LoVo (cell line): ENCODE results near the gene POU2F1.
A peak's percentile ranks its signal among the peaks of the same experiment; 100 is the strongest.
"Not testable (repeated sequence)": the region's sequence is repeated elsewhere in the genome, so short reads cannot be mapped to it uniquely, and the experiment has no call there.

Source experiments
- DNase-seq: peaks from one replicate; pipeline ENCODE4 v3.0.0-alpha.2; 2016; ENCODE audit warnings: low spot score

POU2F1 gene

DNA sequence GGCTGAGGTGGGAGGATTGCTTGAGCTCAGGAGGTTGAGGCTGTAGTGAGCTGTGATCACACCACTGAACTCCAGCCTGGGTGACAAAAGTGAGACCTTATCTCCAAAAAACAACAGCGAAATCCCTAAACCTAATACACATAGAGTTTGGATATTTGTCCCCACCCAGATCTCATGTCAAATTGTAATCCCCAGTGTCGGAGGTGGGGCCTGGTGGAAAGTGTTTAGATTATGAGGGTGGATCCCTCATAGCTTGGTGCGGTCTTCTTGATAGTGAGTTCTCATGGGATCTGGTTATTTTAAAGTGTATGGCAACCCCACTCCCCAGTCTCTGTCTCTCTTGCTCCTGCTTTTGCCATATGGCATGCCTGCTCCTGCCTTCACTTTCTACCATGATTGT, 94.0 kb downstream of the POU2F1 start:
- DNase-seq = no peak

DNA sequence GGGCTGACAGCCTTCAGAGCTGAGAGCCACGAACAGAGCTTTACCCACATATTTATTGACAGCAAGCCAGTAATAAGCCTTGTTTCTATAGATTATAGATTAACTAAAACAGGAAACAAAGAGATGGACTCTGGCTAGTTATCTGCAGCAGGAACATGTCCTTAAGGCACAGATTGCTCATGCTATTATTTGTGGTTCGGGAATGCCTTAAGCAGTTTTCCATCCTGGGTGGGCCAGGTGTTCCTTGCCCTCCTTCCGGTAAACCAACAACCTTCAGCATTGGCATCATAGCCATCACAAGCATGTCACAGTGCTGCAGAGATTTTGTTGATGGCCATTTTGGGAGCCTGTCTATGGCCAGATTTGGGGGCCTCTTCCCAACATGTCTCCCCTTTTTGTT, 96.8 kb downstream of the POU2F1 start:
- DNase-seq = no peak

DNA sequence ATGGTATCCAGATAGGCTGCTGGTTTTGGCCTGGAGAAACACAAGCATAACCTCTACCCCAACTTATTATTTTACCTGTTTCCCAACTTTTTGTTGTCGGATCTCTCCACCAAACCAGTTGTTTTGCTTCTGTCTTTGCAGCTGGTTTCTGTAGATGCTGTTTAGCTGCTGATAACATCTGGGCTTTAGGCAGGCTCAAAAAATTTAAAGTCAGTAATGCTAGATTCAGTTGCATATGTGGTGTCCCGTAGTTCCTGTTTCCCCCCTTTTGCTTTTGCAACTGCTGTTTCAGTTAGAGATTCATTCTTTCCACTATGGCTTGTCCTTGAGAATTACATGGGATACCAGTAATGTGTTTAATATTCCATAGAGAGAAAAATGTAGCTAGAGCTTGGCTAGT, 98.5 kb downstream of the POU2F1 start:
- not testable (repeated sequence) for DNase-seq

DNA sequence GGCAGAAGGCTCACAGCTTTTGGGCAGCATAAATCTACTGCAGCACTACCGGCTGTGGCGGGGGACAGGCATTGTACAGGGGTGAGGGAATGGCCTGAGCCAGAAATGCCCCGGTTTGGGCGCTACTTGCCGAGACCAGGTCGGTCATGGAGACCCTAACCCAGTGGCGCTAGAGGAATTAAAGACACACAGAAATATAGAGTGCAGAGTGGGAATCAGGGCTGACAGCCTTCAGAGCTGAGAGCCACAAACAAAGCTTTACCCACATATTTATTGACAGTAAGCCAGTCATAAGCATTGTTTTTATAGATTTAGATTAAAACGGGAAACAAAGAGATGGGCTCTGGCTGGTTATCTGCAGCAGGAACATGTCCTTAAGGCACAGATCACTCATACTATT, 101.8 kb downstream of the POU2F1 start:
- no peak for DNase-seq

DNA sequence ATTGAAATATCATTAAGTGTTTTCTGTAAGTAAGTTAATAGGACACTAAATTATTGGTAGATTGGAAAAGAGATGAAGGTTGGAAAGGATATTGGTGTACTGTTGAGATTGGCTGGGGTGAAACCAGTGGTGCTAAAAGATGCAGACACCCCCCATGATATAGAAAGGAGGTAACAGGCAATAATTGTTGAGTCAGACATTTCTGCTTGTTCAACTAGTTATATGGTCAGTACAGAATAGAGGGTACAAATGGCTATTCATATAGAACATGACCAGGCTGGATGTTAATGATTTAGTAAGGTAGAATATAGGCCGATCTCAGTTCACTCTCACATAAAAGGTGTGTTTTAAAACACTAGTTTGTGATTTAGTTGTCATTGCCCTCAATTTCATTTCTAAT, 104.5 kb downstream of the POU2F1 start:
- no peak for DNase-seq

DNA sequence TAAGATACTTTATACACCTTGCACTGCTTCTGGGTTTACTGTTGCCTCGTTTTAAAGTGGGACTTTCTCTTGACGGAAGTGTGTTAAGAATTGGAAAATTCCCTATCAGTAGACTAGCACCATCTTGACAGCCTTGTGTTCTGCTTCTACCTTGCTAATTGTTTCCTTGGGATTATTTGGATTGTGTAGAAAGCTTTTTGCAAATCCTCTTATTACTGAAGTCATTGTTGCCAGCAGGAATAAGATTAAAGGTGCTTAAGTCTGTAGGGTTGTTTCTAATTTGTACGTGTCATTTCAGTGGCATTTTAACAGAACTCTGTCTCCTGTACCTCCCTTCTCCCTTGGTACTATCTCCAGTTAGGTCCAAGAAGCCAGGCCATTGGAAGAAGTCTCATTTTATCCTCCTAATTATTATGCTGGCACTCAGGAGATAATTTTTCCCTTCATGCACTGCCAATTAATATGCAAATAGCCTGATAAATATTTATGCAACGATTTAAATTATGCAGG, 107.7 kb downstream of the POU2F1 start:
- DNase-seq = no peak

DNA sequence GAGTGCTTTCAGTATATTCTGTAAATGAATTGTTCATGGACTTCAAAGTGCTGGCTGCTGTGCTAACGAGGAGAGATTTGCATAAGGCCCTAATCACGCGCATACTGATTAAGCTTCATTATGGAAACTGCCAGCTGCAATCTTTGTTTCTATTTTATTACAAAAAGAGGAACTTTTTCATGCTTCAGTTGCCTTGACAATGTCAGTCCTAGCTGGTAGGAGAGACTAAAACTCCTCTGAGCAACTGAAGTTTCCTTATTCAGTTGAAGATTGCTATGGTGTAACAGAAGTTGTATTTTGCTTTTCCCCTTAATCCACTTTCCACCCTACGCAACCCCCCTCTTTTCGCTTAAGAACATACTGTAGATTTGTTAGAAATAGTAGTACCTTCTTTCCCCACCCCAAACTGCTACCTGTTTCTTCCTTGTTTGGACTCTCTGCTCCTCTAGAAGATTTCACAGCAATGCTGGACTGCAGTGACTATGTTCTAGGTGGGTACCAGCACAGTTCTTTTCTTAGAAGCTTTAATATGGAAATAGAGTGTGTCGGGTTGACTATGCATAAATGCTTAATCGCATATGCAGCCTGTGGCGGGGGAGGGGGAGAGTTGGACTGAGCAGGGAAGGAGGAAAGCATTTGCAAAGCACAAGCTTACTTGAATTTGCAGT, 108.3 kb downstream of the POU2F1 start:
- DNase-seq = no peak

DNA sequence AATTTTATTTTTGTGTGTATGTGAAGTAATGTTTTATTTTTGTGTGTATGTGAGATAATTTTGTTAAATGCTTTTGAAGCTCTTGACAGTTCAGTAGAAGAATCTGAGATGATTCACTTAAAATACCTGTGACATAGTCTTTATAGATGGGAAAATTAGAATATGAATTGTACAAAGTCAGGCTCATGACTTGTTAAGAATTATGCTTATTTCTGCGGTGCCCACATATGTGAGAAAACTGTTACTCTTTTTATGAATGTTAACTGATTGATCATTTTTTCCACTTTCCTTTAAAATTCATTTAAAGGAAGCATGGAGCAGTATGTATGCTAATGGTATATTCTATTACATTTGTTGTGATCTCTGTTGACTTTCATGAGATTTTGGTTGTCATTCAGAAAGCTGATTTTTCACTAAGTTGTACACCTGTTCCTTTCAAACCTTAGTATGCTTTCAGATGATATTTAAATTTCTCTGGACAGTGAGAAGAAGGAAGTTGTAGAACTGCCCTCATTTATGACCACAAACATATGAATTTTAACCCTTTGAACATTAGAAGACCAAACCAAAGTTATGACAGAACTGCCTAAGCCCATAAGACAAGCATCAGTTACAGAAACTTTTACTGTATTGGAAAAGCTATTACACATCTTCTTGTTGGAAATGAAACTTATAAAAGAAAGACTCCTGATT, 110.1 kb downstream of the POU2F1 start:
- DNase-seq = no peak

DNA sequence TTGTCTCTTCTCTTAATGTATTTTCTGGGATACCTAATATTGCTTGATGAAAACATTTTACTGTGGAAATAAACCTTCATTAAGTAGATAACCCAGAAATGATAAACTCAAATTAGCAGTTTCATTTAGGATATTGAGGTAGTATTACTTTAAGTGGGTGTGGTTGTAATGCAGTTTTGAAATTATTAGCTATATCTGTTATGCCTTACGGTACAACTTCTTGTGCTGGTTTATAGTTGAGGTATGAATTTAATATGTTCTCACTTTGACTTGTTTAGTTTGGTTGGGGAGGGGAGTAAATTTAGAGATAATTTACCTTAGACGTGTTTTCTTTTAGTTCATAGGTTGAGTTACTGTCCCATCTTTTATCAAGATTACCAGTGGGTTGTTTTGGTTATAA, 111.0 kb downstream of the POU2F1 start:
- DNase-seq = no peak

DNA sequence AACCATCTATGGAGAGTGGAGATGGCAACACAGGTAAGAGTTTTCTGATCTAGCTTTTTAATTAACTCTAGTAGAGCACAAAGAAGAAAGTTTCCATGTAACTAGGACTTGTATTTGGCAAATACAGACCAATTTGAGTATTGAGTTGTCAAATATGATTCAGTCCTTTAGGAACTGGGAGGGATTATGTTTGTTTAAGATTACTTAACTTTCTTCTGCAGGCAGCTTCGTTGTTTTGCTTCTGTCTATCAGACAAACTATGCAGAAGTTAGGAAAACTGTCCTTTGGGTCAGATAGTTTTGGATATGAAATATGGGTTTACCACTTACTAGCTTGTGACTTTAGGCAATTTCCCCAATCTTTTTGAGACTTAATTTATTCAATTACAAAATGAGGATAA, 111.8 kb downstream of the POU2F1 start:
- no peak for DNase-seq

DNA sequence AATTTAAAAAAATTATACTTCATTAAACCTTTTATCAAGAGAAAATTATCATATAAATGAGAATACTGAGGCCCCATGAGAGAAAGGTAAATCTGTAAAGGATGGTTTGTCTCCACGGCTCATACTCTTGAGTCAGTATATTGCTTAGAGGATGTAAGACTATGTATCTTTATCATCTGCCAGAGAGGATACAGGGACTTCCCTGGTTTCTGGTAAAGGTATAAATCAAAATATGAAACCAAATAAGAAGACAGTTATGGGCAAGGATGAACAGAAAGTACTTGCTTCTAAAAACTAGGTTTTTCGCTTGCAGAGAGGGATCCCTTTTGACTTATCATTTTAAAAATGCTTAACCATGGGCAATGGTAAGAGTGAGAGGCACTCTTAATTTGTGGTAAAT, 112.4 kb downstream of the POU2F1 start:
- no peak for DNase-seq

DNA sequence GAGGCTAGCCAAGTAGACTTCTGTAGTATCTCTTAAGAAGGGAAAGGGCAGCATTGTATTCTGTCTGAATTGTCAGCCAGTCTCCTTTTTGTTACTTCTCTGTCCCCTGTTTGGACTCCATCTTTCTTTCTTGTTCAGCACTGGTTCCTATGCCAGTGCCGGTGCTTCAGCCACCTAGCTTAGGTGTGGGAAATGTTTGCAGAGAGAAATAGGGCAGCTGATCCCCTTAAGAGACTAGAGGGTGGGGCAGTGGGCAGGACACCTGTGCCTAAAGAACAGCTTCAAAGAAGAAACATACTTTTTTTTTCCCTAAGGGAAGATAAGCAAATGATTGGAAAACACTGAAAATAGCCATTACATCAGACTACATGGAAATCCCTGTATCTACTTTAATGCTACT, 113.0 kb downstream of the POU2F1 start:
- no peak for DNase-seq

DNA sequence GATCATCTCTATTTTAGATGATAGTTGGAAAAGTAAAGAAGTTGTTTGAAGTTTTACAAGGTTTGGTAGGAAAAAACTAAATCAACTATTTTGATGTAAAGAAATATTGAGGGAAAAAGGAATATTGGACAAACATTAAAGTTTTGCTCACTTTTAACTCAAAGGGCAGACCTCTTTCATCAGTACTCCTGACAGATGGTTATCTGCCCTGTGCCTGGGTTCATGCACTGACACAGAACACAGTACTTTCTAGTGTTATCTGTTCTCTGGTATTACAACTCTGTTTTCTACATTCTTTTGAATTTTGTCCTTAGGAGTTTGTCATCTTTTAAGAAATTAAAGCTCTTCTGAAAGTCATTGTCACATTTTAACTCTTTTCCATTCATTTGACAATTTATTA, 118.7 kb downstream of the POU2F1 start:
- DNase-seq = no peak

DNA sequence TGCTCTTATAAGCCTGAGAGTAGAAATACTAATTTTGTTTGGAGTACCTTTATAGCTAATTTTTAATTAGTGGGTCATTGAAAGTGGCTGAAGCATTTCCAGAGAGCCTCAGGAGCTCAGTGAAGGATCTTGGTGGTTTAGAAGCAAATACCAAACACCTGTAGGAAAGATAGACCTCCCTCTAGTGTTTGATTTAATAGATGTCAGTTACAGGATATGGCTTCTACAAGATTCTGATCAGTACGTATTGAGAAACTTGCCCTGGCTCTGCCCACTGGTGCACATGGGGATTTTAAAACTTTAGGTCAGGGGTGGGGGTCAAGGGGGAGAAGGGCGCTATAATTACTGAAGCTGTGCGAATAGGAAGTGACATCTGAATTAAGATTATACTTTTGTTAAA, 122.2 kb downstream of the POU2F1 start:
- peak; percentile 16 for DNase-seq

DNA sequence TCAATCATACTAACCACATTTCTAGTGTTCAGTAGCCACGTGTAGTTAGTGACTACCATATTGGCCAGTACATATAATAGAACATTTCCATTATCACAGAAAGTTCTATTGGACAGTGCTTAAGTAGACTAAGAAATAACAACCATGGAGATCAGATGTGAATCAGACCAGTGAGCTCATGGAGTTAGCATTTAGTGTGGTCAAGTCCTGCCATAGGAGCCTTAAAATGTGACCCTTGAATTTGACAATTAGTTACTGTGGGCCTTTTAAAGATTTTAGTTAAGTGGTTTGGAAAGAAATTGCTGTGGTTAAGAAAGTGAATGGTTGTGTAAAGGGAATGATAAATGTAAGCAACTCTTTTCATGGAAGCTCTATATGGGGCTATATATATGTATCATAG, 123.4 kb downstream of the POU2F1 start:
- DNase-seq = no peak

DNA sequence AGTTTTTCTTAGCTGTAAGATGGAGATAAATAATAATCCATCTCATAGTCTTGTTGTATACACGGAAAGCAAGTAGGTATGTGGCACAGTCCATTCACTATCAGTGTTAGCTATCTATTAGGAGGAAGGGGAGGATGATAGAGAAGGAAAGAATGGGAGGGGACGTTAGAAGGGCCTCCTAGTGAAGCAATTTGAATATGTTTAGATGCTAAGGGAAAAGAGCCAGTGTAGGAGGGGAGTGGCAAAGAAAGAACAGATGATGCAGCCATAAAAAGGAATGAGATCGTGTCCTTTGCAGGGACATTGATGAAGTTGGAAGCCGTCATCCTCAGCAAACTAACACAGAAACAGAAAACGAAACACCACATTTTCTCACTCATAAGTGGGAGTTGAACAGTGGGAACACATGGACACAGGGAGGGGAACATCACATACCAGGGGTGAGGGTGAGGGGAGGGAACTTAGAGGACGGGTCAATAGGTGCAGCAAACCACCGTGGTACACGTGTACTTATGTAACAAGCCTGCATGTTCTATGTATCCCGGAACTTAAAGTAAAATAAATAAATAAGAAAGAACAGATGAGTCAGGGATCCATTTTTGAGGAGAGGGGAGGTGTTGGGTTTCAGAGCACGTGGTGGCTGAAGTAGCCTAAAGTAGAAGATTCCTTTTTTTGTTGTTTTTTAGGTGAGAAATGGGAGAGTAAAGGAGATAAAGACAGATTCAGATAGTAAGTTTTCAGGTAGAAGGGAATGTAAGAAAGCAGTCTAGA, 124.1 kb downstream of the POU2F1 start:
- no peak for DNase-seq

DNA sequence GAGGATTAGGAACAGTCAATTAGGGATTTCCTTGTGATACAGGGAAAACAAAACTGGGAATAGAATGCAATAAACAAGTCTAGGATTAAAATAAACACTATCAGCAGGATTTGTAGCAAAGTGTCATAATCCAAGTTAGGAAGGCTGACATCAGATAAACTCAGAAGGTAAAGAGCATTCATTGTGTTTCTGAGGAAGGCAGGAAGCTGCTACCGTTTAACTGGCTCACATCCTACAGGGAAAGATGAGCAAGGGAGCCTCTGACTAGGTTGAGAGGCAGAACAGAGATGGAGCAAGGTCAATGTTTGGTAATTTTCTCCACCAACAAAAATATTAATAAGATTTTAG, 124.7 kb downstream of the POU2F1 start:
- DNase-seq = no peak

DNA sequence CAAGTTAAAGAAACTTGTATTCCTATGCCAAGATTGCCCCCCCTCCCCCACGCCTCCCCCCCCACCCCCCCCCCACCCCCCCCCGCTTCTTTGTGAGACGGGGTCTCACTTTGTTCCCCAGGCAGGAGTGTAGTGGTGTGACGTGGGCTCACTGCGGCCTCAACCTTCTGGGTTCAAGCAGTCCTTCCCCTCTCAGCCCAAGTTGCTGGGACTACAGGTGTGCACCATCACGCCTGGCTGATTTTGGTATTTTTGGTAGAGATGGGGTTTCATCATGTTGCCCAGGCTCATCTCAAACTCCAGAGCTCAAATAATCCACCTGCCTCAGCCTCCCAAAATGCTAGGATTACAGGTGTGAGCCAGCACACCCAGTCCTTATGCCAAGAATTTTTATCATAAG, 136.6 kb downstream of the POU2F1 start:
- DNase-seq = no peak

DNA sequence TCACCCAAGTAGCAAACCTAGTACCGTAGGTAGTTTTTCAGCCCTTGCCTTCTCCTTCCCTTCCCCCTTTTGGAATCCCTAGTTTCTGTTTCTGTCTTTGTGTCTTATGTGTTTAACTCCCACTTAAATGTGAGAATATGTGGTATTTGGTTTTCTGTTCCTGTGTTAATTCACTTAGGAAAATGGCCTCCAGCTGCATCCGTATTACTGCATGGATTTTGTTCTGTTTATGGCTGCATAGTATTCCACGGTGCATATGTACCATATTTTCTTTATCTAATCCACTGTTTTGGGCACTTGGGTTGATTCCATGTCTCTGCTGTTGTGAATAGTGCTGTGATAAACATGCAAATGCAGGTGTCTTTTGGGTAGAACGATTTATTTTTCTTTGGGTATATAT, 138.6 kb downstream of the POU2F1 start:
- DNase-seq = no peak

DNA sequence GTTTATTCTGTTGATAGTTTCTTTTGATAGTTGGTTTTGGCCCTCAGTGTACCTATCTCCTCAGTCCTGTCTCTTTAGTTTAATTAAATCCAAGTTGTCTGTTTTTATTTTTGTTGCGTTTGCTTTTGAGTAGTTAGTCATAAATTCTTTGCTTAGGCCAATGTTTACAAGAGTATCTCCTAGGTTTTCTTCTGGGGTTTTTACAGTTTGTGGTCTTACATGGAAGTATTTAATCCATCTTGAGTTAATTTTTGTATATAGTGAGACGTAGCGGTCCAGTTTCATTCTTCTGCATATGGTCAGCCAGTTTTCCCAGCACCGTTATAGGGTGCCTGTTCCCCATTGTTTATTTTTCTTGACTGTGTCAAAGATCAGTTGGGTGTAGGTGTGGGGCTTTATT, 139.4 kb downstream of the POU2F1 start:
- DNase-seq = no peak

DNA sequence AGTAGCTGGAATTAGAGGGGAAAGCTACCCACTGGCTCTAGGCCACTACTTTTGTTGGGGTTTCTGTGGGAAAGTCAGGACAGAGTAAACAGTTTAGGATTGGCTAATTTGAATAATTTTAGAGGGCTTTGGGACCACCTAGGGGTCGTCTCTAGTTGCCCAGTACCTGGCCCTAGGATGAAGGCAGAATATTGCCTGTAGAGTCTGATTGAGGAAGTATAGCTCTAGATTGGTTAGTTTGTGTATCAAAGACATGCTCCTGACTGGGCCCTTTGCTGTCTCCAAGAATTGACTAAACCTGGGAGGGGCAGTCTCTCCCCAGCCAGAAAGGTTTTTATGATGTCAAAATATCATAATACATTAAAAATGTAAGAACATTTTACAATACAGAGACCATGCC, 142.0 kb downstream of the POU2F1 start:
- no peak for DNase-seq

DNA sequence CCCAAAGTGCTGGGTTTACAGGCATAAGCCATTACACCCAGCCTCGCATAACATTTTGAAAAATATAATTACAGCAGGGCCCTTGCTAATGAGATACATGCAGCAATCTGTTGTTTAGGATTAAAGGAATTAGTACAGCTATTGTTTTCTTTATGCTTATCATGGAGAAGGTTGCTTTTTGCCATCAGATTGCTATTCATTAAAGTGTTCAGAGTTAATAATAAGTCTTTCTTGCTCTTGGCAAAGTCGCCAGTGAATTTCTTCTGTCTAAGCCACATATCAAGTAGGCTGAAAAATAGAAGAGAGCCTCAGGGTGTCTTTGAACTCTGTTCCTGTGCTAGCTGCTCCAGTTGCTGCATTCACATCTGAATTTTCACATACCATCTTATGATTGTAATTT, 144.1 kb downstream of the POU2F1 start:
- no peak for DNase-seq

DNA sequence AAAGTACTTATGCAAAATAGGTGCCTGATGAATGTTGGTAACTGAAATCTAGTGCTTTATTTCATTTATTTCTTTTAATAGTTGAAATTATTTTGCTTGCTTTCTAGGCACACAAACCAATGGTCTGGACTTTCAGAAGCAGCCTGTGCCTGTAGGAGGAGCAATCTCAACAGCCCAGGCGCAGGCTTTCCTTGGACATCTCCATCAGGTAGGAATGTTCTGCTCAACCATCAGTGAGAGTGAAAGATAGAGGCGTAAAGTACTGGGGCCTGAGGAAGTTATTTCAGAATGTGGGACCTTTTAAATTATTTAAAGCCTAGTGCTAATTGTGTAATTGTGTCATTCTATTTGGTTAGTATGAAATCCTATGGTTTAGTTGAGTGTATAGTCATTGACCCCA, 144.7 kb downstream of the POU2F1 start:
- no peak for DNase-seq
